IMR-90 (cell line): ENCODE measurements around the gene PRKAG2. TPM values are rescaled to one million over a fixed set of nuclear protein-coding genes. Genes with fewer than 3 reads are reported as not detected.

Experiments used
- ATAC-seq: fragments of 200-7000 bp; cut with Tn5 transposase; 2 replicates; pipeline ENCODE4 v1.9.1; 2020; ENCODE audit warnings: low read depth, mild to moderate bottlenecking, moderate library complexity
- BruUV-seq: library from RNA; stranded (reverse); fragments of 400-500 nt; replicated peaks from 2 replicates; lab custom pipeline; 2021; lab: Mats Ljungman, UMichigan
- CTCF ChIA-PET: fragments of 300-600 bp; formaldehyde crosslinking; extraction: SDS; loops from one replicate; lab custom pipeline; 2021; ENCODE audit warnings: antibody characterized with exemption; lab: Yijun Ruan, JAX
- POLR2A ChIA-PET: fragments of 300-600 bp; sonication (Branson Sonifier 250); formaldehyde crosslinking; loops from one replicate; lab custom pipeline; 2022; ENCODE audit warnings: antibody characterized with exemption; ENCODE audit not compliant: unreplicated experiment; lab: Charles Lee
- DNase-seq: peaks from one replicate; pipeline ENCODE4 v3.0.0; 2013
- H2AFZ ChIP-seq: replicated peaks from 2 replicates; pipeline ENCODE3; 2013; ENCODE audit warnings: low read length, mild to moderate bottlenecking; ENCODE audit not compliant: poor library complexity
- H2AK5ac ChIP-seq: 2 replicates; pipeline ENCODE4 v1.6.1; 2013; ENCODE audit warnings: low read depth, low read length, inconsistent platforms
- H2AK9ac ChIP-seq: replicated peaks from 2 replicates; pipeline ENCODE3; 2013; ENCODE audit warnings: mild to moderate bottlenecking, low read depth, low read length, moderate library complexity; ENCODE audit not compliant: poor library complexity
- H2BK120ac ChIP-seq: 2 replicates; pipeline ENCODE4 v1.6.1; 2013; ENCODE audit warnings: low read depth, low read length, inconsistent platforms
- H2BK15ac ChIP-seq: 3 replicates; pipeline ENCODE4 v1.6.1; 2013; ENCODE audit warnings: low read depth, low read length, inconsistent platforms
- H2BK20ac ChIP-seq: 2 replicates; pipeline ENCODE4 v1.6.1; 2013; ENCODE audit warnings: low read depth, mild to moderate bottlenecking, inconsistent platforms, low read length, moderate library complexity
- H2BK5ac ChIP-seq: 2 replicates; pipeline ENCODE4 v1.6.1; 2013; ENCODE audit warnings: mild to moderate bottlenecking, low read depth, low read length, inconsistent platforms; ENCODE audit not compliant: poor library complexity, severe bottlenecking
- H3K14ac ChIP-seq: replicated peaks from 2 replicates; pipeline ENCODE4 v1.6.1; 2013; ENCODE audit warnings: low read depth, low read length, inconsistent platforms
- H3K18ac ChIP-seq: 2 replicates; pipeline ENCODE4 v1.6.1; 2013; ENCODE audit warnings: low read depth, low read length, control low read depth
- H3K23ac ChIP-seq: 2 replicates; pipeline ENCODE4 v1.6.1; 2013; ENCODE audit warnings: low read depth, low read length, inconsistent platforms
- H3K27ac ChIP-seq: 2 replicates; pipeline ENCODE4 v1.5.1; 2013; ENCODE audit warnings: mild to moderate bottlenecking, control low read depth, low read length; ENCODE audit not compliant: insufficient read depth
- H3K27me3 ChIP-seq: 2 replicates; pipeline ENCODE4 v1.6.1; 2013; ENCODE audit warnings: low read length; ENCODE audit not compliant: control insufficient read depth, insufficient read depth
- H3K36me3 ChIP-seq: 2 replicates; pipeline ENCODE4 v1.6.1; 2013; ENCODE audit warnings: low read length, mixed read lengths; ENCODE audit not compliant: control insufficient read depth, insufficient read depth
- H3K4ac ChIP-seq: 2 replicates; pipeline ENCODE4 v1.6.1; 2013; ENCODE audit warnings: low read depth, low read length, inconsistent platforms
- H3K4me1 ChIP-seq: 2 replicates; pipeline ENCODE4 v1.6.1; 2013; ENCODE audit warnings: low read length, mixed read lengths; ENCODE audit not compliant: control insufficient read depth, insufficient read depth
- H3K4me2 ChIP-seq: 2 replicates; pipeline ENCODE4 v1.6.1; 2013; ENCODE audit warnings: low read depth, mild to moderate bottlenecking, control low read depth, low read length, moderate library complexity
- H3K4me3 ChIP-seq: 2 replicates; pipeline ENCODE4 v1.5.1; 2013; ENCODE audit warnings: low read depth, mild to moderate bottlenecking, control low read depth, low read length, moderate library complexity; ENCODE audit not compliant: insufficient read depth
- H3K56ac ChIP-seq: 2 replicates; pipeline ENCODE4 v1.6.1; 2013; ENCODE audit warnings: low read length, inconsistent platforms; ENCODE audit not compliant: insufficient read depth; ENCODE audit errors: extremely low read depth
- H3K79me1 ChIP-seq, 2 experiments: 2 replicates each; pipeline ENCODE4 v1.6.1; 2013; ENCODE audit warnings: low read length in 2 of 2, inconsistent platforms in 1 of 2, low read depth in 1 of 2
- H3K9ac ChIP-seq: 2 replicates; pipeline ENCODE4 v1.6.1; 2013; ENCODE audit warnings: low read depth, low read length, control low read depth
- H3K9me1 ChIP-seq: 2 replicates; pipeline ENCODE4 v1.6.1; 2013; ENCODE audit warnings: low read length, inconsistent platforms; ENCODE audit not compliant: insufficient read depth
- H3K9me3 ChIP-seq: 2 replicates; pipeline ENCODE4 v1.6.1; 2013; ENCODE audit warnings: low read length; ENCODE audit not compliant: control insufficient read depth, insufficient read depth
- H4K20me1 ChIP-seq: 2 replicates; pipeline ENCODE4 v1.6.1; 2013; ENCODE audit warnings: low read length, inconsistent platforms; ENCODE audit not compliant: insufficient read depth
- H4K5ac ChIP-seq: 2 replicates; pipeline ENCODE4 v1.6.1; 2013; ENCODE audit warnings: mild to moderate bottlenecking, low read depth, low read length, control low read depth
- H4K8ac ChIP-seq, 2 experiments: 2 replicates each; pipeline ENCODE4 v1.6.1; 2013; ENCODE audit warnings: low read depth in 2 of 2, low read length in 2 of 2, control low read depth in 1 of 2, inconsistent platforms in 1 of 2
- H4K91ac ChIP-seq: 2 replicates; pipeline ENCODE4 v1.6.1; 2013; ENCODE audit warnings: low read depth, low read length, inconsistent platforms; ENCODE audit not compliant: insufficient read depth
- CEBPB ChIP-seq: IDR thresholded peaks from 2 replicates; pipeline ENCODE4 v1.6.1; 2012; ENCODE audit warnings: low read depth, low read length, improper control_type of control experiment
- MAZ ChIP-seq: IDR thresholded peaks from 2 replicates; pipeline ENCODE4 v1.6.1; 2012; ENCODE audit warnings: low read depth, mild to moderate bottlenecking, low read length, improper control_type of control experiment, moderate library complexity, borderline replicate concordance
- MXI1 ChIP-seq: IDR thresholded peaks from 2 replicates; pipeline ENCODE4 v1.6.1; 2012; ENCODE audit warnings: low read depth, mild to moderate bottlenecking, low read length, moderate library complexity, borderline replicate concordance
- NFE2L2 ChIP-seq: fragments of 150-350 bp; IDR thresholded peaks from 2 replicates; pipeline ENCODE4 v1.6.1; 2016; ENCODE audit warnings: low read depth, mild to moderate bottlenecking, low read length
- RCOR1 ChIP-seq: IDR thresholded peaks from 2 replicates; pipeline ENCODE4 v1.6.1; 2012; ENCODE audit warnings: mild to moderate bottlenecking, low read length, improper control_type of control experiment; ENCODE audit not compliant: insufficient replicate concordance
- USF2 ChIP-seq: fragments of 150-350 bp; IDR thresholded peaks from 2 replicates; pipeline ENCODE4 v1.6.1; 2017; ENCODE audit warnings: mild to moderate bottlenecking, antibody characterized with exemption, low read length, low read depth
- WGBS, 2 experiments: methylation state at CpG; one replicate each; pipeline versions ENCODE4 v1.1.5 to v1.1.7; 2013; ENCODE audit warnings: missing lambda C conversion rate in 2 of 2; ENCODE audit not compliant: insufficient read length in 1 of 2; ENCODE audit errors: extremely low coverage in 2 of 2; 5-methylcytosine and 5-hydroxymethylcytosine counted together
- dilution Hi-C: fragments of 300-500 bp; cut with HindIII; formaldehyde crosslinking; loops from one replicate; pipeline ENCODE4 v1.14.3; 2018; ENCODE audit warnings: low sequenced_read_pairs; ENCODE audit not compliant: unreplicated experiment
- in situ Hi-C: fragments of 300-500 bp; cut with MboI; formaldehyde crosslinking; loops from 3 replicates; pipeline ENCODE4 v1.14.3; 2019; ENCODE audit warnings: low sequenced_read_pairs, inconsistent platforms, mixed read lengths
- intact Hi-C: fragments of 100-400 bp; cut with micrococcal nuclease; formaldehyde crosslinking; loops from 2 replicates; pipeline ENCODE4 v1.10.0; 2022
- polyA plus RNA-seq, 3 experiments: library from polyadenylated mRNA; depleted of rRNA; stranded (reverse); fragments of >200 nt; gene quantifications; 2 replicates each; pipeline ENCODE4 v1.2.3, GENCODE V29; 2012; ENCODE audit warnings: low replicate concordance in 1 of 3
- total RNA-seq: library from RNA; depleted of rRNA; stranded (reverse); fragments of >200 nt; gene quantifications from 2 replicates; pipeline ENCODE4 v1.2.3, GENCODE V29; 2012

The PRKAG2 gene
- total and polyA plus RNA-seq, 2 of the 4 experiments (the other 2 are of a cell fraction), result 15.4 to 21.6 TPM

- in situ Hi-C loops (no loop called here), intact Hi-C loops (no loop called here), dilution Hi-C loops (no loop called here)
- no peak overlapping the region for H2BK20ac ChIP-seq
- no peak overlapping the region for H3K27ac ChIP-seq
- H3K4me3 ChIP-seq, result no peak overlapping the region
- no peak overlapping the region for H2AK5ac ChIP-seq
- no peaks in the 10 kb centered on the region for H3K79me1 ChIP-seq
- no peak overlapping the region for H2AFZ ChIP-seq
- no peaks in the 10 kb centered on the region for H3K36me3 ChIP-seq
- H3K9me3 ChIP-seq, result no peaks in the 10 kb centered on the region
- BruUV-seq, result no TSS peak
- H4K8ac ChIP-seq, result no peak overlapping the region
- DNase-seq (no peak), ATAC-seq (no peak)
- H3K23ac ChIP-seq, result no peak overlapping the region
- POLR2A ChIA-PET, result no interaction called here
- H3K56ac ChIP-seq, result no peak overlapping the region
- H2BK5ac ChIP-seq, result no peak overlapping the region
- no peaks in the 10 kb centered on the region for H3K9me1 ChIP-seq
- no peak for TF ChIP-seq CEBPB
- TF ChIP-seq USF2, result no peak
- no peak for TF ChIP-seq MAZ
- no peak for TF ChIP-seq NFE2L2
- TF ChIP-seq RCOR1, result no peak
- TF ChIP-seq MXI1, result no peak
- no peak overlapping the region for H4K91ac ChIP-seq
- H3K27me3 ChIP-seq, result peaks cover 33% of the 10 kb centered on the region
- no peak overlapping the region for H3K9ac ChIP-seq
- H2BK15ac ChIP-seq, result no peak overlapping the region
- no peaks in the 10 kb centered on the region for H3K4me1 ChIP-seq
- WGBS, 2 experiments, result no CpG with 5 or more reads among the region's 7 CpGs
- no peak overlapping the region for H3K4ac ChIP-seq
- no peak overlapping the region for H3K4me2 ChIP-seq
- no peaks in the 10 kb centered on the region for H4K20me1 ChIP-seq
- CTCF ChIA-PET, result no interaction called here
- no peak overlapping the region for H3K18ac ChIP-seq
- no peak overlapping the region for H2AK9ac ChIP-seq
- H4K5ac ChIP-seq, result no peak overlapping the region
- H3K14ac ChIP-seq, result no peak overlapping the region
- H2BK120ac ChIP-seq, result no peak overlapping the region
Observed at GRCh38 chr7:151857866-151858450, 19.0 kb downstream of the PRKAG2 start.
